Tibial artery (tissue), 4 donors: Measurements from ENCODE around the gene PLCG2.
"Not testable (repeated sequence)": the region's sequence is repeated elsewhere in the genome, so short reads cannot be mapped to it uniquely, and the experiment has no call there.

Source experiments
- DNase-seq, 2 donors: peaks; one replicate each; pipeline ENCODE4 v3.0.0-alpha.2; 2019
- H3K27ac ChIP-seq, 2 donors: fragments of 200-600 bp; sonication (generic) in 1 of 2; 1 replicate in 1 of 2; 2 replicates in 1 of 2; pipeline ENCODE4 v1.5.1; 2018 to 2019; ENCODE audit warnings: mild to moderate bottlenecking in 1 of 2
- H3K27me3 ChIP-seq, 2 donors: fragments of 200-600 bp; sonication (generic) in 1 of 2; one replicate each; pipeline versions ENCODE4 v1.5.1 to v1.6.0; 2016 to 2019
- H3K36me3 ChIP-seq, 3 donors: fragments of 200-600 bp; sonication (generic) in 2 of 3; one replicate each; pipeline ENCODE4 v1.5.1; 2016 to 2019; ENCODE audit warnings: mild to moderate bottlenecking in 2 of 3
- H3K4me1 ChIP-seq, 4 donors: fragments of 200-600 bp; sonication (generic) in 2 of 4; 1 replicate in 3 of 4; 2 replicates in 1 of 4; pipeline ENCODE4 v1.5.1; 2016 to 2019
- H3K4me3 ChIP-seq, 2 donors: fragments of 200-600 bp; sonication (generic) in 1 of 2; 1 replicate in 1 of 2; 2 replicates in 1 of 2; pipeline ENCODE4 v1.5.1; 2018 to 2019; ENCODE audit warnings: mild to moderate bottlenecking in 2 of 2
- H3K9me3 ChIP-seq, 3 donors: fragments of 200-600 bp; sonication (generic) in 1 of 3; one replicate each; pipeline ENCODE4 v1.5.1; 2016 to 2019
- intact Hi-C: fragments of 100-400 bp; cut with DNase I; formaldehyde crosslinking; loops from one replicate; pipeline ENCODE4 v1.15.0; 2023; ENCODE audit warnings: low total_unique reads
- TF ChIP-seq, protein P1 (sequence below), 2 experiments: fragments of 200-600 bp in 1 of 2; fragments of 450-650 bp in 1 of 2; IDR thresholded peaks; one replicate each; pipeline ENCODE4 v1.5.1; 2017 to 2019; ENCODE audit warnings: antibody characterized with exemption in 2 of 2, mild to moderate bottlenecking in 1 of 2, moderate library complexity in 1 of 2

The PLCG2 gene

DNA sequence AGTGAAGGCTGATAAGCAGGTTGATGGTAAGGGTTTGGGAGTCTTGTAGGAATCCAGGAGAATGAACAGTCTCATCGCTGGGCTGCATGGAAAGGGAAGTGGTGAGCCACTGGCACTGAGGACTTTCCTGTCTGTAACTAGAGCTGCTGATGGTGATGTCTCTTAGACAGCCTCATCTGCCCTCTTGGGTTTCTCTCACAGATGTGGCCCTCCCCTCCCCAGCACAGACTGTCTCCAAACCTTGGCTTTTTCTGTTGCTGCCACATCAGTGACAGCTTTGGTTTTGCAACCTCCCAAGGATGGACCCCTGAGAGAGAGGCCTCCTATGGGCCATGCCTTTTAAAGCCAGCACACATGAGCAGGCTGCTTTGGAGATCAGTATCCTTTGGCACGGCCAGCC lies 16.9 kb downstream of the PLCG2 start:
- TF ChIP-seq, protein P1, sequence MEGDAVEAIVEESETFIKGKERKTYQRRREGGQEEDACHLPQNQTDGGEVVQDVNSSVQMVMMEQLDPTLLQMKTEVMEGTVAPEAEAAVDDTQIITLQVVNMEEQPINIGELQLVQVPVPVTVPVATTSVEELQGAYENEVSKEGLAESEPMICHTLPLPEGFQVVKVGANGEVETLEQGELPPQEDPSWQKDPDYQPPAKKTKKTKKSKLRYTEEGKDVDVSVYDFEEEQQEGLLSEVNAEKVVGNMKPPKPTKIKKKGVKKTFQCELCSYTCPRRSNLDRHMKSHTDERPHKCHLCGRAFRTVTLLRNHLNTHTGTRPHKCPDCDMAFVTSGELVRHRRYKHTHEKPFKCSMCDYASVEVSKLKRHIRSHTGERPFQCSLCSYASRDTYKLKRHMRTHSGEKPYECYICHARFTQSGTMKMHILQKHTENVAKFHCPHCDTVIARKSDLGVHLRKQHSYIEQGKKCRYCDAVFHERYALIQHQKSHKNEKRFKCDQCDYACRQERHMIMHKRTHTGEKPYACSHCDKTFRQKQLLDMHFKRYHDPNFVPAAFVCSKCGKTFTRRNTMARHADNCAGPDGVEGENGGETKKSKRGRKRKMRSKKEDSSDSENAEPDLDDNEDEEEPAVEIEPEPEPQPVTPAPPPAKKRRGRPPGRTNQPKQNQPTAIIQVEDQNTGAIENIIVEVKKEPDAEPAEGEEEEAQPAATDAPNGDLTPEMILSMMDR (IDR thresholded peaks at IDR 0.05) = no peak
- intact Hi-C loops = no loop called here
- Histone ChIP-seq H3K27me3 (peaks cover 0 to 5% of the 10 kb centered on the region in 2 donors), H3K27ac (no peak overlapping the region), H3K9me3 (no peaks in the 10 kb centered on the region), H3K36me3 (no peaks in the 10 kb centered on the region), H3K4me3 (no peak overlapping the region), H3K4me1 (no peaks in the 10 kb centered on the region)
- no peak for DNase-seq

DNA sequence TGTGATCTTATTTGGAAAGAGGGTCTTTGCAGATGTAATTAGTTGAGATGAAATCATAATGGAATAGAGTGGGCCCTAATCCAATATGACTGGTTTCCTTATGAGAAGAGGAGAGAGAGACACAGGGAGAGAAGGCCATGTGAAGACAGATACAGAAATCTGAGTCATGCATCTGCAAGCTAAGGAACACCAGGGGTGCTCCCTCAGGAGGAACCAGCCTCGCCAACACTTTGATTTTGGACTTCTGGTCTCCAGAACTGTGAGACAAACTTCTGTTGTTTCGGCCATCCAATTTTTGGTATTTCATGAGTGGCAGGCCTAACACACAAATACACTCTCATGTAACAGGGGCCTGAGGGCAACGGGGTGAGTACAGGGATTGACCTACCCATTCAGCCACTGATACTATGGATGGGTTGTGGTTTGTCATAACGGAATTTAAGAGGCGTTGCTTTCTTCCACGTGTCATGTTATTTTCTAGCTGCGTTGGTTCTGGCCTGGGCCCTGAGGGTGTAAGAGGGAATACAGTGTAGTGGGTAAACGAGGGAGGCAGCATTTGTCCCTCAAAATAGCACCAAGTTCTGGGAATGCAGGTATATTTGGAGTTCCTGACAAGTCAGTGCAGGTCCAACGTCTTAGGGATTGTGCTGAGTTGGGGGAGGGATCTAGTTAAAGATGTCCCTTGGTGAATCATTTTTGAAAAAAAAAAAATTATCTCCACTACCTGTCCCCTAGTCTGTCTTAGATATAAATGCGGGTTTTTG lies 17.7 kb downstream of the PLCG2 start:
- Histone ChIP-seq H3K4me3 (no peak overlapping the region), H3K9me3 (no peaks in the 10 kb centered on the region), H3K27ac (no peak overlapping the region), H3K36me3 (no peaks in the 10 kb centered on the region), H3K27me3 (peaks cover 0 to 3% of the 10 kb centered on the region in 2 donors), H3K4me1 (no peaks in the 10 kb centered on the region)
- no peak for DNase-seq
- TF ChIP-seq, protein P1 (IDR thresholded peaks at IDR 0.05) = no peak
- intact Hi-C loops = no loop called here

DNA sequence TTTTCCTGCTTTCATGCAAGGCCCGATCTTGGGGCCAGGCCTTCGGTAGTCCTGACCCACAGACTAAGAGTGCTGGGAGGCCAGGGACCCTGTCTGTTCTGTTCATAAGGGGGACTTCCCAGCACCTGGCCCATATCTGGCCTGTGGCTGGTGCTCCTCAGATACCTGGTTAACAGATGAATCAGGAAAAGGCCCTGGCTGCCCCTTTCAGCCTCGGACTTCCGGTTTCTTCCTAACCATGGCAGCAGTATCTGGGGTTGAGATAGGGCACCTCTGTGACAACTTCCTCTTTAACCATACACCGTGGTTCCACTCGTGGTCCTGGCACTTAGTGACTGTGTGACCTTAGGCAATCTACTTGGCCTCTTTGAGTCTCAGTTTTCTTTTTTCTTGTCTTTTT lies 18.4 kb downstream of the PLCG2 start:
- Histone ChIP-seq H3K27ac (no peak overlapping the region), H3K27me3 (no peaks in the 10 kb centered on the region), H3K4me3 (no peak overlapping the region), H3K36me3 (no peaks in the 10 kb centered on the region), H3K9me3 (no peaks in the 10 kb centered on the region), H3K4me1 (no peaks in the 10 kb centered on the region)
- intact Hi-C loops = no loop called here
- DNase-seq = no peak
- TF ChIP-seq, protein P1 (IDR thresholded peaks at IDR 0.05) = no peak

DNA sequence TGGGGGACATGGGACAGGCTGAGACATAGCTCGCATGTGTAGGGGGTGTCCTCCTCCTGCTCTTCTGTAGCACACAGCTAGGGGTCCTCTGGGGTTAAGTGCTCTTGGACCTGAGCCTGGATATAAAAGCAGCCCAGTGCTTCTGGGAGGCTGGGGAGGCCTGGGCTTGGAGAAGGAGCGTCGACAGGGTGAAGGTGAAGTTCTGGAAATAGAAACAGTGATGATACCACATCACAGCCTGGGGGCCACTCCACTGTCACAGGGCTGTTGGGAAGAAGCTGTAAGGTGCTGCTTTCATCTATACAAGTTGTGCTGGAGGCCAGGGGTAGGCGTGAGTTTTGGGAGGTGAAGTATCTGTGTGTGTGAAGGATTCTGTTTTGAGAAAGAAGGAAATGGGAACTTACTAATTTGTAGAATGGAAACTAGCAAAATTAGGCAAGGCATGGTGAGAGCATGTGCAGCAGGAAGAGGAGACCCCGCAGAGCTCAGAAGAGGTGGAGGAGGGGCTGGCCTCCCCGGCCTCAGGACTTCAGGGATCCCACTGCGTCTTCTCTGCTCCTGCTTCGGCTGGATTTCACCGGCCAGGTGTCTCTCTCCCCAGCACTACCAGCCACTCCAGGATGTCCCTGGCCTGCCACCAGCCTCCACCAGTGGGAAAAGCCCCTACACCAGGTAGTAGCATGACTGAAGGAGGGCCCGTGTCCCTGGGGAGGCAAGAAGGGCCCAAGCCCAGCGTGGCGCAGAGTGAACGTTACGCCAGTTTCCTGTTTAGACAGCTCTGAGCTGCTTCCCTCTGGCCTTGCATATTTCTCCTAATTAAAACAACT lies 19.4 kb downstream of the PLCG2 start:
- no peak overlapping the region for H3K4me3 ChIP-seq
- H3K9me3 ChIP-seq = no peaks in the 10 kb centered on the region
- no peaks in the 10 kb centered on the region for H3K27me3 ChIP-seq
- TF ChIP-seq, protein P1 (IDR thresholded peaks at IDR 0.05) = no peak
- no peaks in the 10 kb centered on the region for H3K4me1 ChIP-seq
- no peak for DNase-seq
- intact Hi-C loops = no loop called here
- H3K36me3 ChIP-seq = no peaks in the 10 kb centered on the region
- no peak overlapping the region for H3K27ac ChIP-seq

DNA sequence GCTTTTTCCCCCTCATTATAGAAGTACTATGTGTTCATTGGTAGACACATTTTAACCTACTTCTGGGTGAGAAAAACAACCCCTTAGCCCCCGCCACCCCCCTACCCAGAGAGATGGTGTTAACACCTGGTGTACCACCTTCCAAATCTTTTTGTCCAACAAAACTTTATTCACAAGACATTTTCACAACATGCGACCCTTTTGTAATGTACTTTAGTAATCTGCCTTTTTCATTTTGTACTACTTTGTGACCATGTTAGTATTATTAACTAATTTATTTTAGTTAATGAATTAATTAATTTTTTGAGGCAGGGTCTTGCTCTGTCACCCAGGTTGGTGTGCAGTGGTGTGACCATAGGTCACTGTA lies 20.0 kb downstream of the PLCG2 start:
- TF ChIP-seq, protein P1 (IDR thresholded peaks at IDR 0.05) = no peak
- no peaks in the 10 kb centered on the region for H3K36me3 ChIP-seq
- no peaks in the 10 kb centered on the region for H3K27me3 ChIP-seq
- no peaks in the 10 kb centered on the region for H3K4me1 ChIP-seq
- no peak for DNase-seq
- no peaks in the 10 kb centered on the region for H3K9me3 ChIP-seq
- intact Hi-C loops = no loop called here
- H3K4me3 ChIP-seq = no peak overlapping the region
- no peak overlapping the region for H3K27ac ChIP-seq

DNA sequence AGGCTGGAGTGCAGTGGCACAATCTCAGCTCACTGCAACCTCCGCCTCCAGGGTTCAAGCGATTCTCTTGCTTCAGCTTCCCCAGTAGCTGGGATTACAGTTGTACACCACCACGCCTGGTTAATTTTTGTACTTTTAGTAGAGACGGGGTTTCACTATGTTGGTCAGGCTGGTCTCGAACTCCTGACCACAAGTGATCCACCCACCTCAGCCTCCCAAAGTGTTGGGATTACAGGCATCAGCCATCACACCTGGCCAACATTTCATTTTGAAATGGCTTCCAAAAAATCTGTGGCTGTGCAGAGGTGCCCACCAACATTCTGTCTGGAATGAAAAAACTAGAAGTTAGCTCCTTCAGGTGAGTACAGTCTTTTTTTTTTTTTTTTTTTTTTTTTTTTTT lies 22.6 kb downstream of the PLCG2 start:
- H3K27me3 ChIP-seq, H3K9me3 ChIP-seq, DNase-seq, H3K4me3 ChIP-seq, H3K27ac ChIP-seq, H3K4me1 ChIP-seq, intact Hi-C loops, H3K36me3 ChIP-seq: not testable (repeated sequence)
